Activated naive CD8-positive, alpha-beta T cell (primary cell): ENCODE data around the gene NUTM2A.
"Not testable (repeated sequence)": the region's sequence is repeated elsewhere in the genome, so short reads cannot be mapped to it uniquely, and the experiment has no call there.

ENCODE experiments used
- H3K27ac Mint-ChIP-seq: one replicate; pipeline ENCODE4 v1.8.0; 2021; ENCODE audit warnings: mixed read lengths
- H3K27me3 Mint-ChIP-seq: one replicate; pipeline ENCODE4 v1.8.0; 2021; ENCODE audit warnings: mixed read lengths
- H3K36me3 Mint-ChIP-seq: one replicate; pipeline ENCODE4 v1.8.0; 2021; ENCODE audit warnings: mixed read lengths
- H3K4me1 Mint-ChIP-seq: one replicate; pipeline ENCODE4 v1.8.0; 2021; ENCODE audit warnings: low read depth, mixed read lengths
- H3K4me3 Mint-ChIP-seq: one replicate; pipeline ENCODE4 v1.8.0; 2021; ENCODE audit warnings: mild to moderate bottlenecking, mixed read lengths
- H3K9me3 Mint-ChIP-seq: one replicate; pipeline ENCODE4 v1.8.0; 2021; ENCODE audit warnings: low read depth, mixed read lengths

Gene NUTM2A

GRCh38 chr10:87225148-87225547 lies at the start of gene NUTM2A:
Gene NUTM2A (plus strand): TSS chr10:87225448. CDS start chr10:87225831, 383 bp downstream.
- H3K4me1 Mint-ChIP-seq, result not testable (repeated sequence)

GRCh38 chr10:87177587-87177986 lies 47.7 kb upstream of the NUTM2A start:
- H3K27ac Mint-ChIP-seq, H3K36me3 Mint-ChIP-seq, H3K27me3 Mint-ChIP-seq, H3K9me3 Mint-ChIP-seq, H3K4me1 Mint-ChIP-seq, H3K4me3 Mint-ChIP-seq: not testable (repeated sequence)

More at GRCh38 chr10:87225148-87225547, at the start of gene NUTM2A:
- H3K36me3 Mint-ChIP-seq, H3K4me3 Mint-ChIP-seq, H3K27ac Mint-ChIP-seq, H3K27me3 Mint-ChIP-seq, H3K9me3 Mint-ChIP-seq: not testable (repeated sequence)

- not testable (repeated sequence) for H3K9me3 Mint-ChIP-seq
These were observed 40.8 kb upstream of the NUTM2A start for GRCh38 chr10:87184421-87184820.

GRCh38 chr10:87186016-87186415 lies 39.2 kb upstream of the NUTM2A start:
- H3K9me3 Mint-ChIP-seq, H3K4me3 Mint-ChIP-seq, H3K4me1 Mint-ChIP-seq, H3K27me3 Mint-ChIP-seq, H3K27ac Mint-ChIP-seq: not testable (repeated sequence)
- H3K36me3 Mint-ChIP-seq, result peaks cover 33% of the 10 kb centered on the region

More at GRCh38 chr10:87184421-87184820, 40.8 kb upstream of the NUTM2A start:
- not testable (repeated sequence) for H3K27ac Mint-ChIP-seq, H3K27me3 Mint-ChIP-seq, H3K4me1 Mint-ChIP-seq, H3K4me3 Mint-ChIP-seq
- H3K36me3 Mint-ChIP-seq, result peaks cover 35% of the 10 kb centered on the region

- peaks cover 31% of the 10 kb centered on the region for H3K36me3 Mint-ChIP-seq
- H3K9me3 Mint-ChIP-seq, H3K27me3 Mint-ChIP-seq, H3K4me3 Mint-ChIP-seq, H3K27ac Mint-ChIP-seq, H3K4me1 Mint-ChIP-seq: not testable (repeated sequence)
These were observed 37.7 kb upstream of the NUTM2A start for GRCh38 chr10:87187573-87187972.

GRCh38 chr10:87191841-87192240 lies 33.4 kb upstream of the NUTM2A start:
- H3K27ac Mint-ChIP-seq, H3K4me3 Mint-ChIP-seq: not testable (repeated sequence)
- peaks cover 12% of the 10 kb centered on the region for H3K36me3 Mint-ChIP-seq

GRCh38 chr10:87200924-87201323 lies 24.3 kb upstream of the NUTM2A start:
- H3K27me3 Mint-ChIP-seq, H3K4me3 Mint-ChIP-seq, H3K9me3 Mint-ChIP-seq, H3K27ac Mint-ChIP-seq, H3K36me3 Mint-ChIP-seq: not testable (repeated sequence)
- H3K4me1 Mint-ChIP-seq, result peaks cover 17% of the 10 kb centered on the region

More at GRCh38 chr10:87191841-87192240, 33.4 kb upstream of the NUTM2A start:
- not testable (repeated sequence) for H3K27me3 Mint-ChIP-seq, H3K4me1 Mint-ChIP-seq, H3K9me3 Mint-ChIP-seq

- not testable (repeated sequence) for H3K36me3 Mint-ChIP-seq, H3K9me3 Mint-ChIP-seq, H3K27me3 Mint-ChIP-seq, H3K4me3 Mint-ChIP-seq, H3K27ac Mint-ChIP-seq
- peaks cover 17% of the 10 kb centered on the region for H3K4me1 Mint-ChIP-seq
These were observed 20.4 kb upstream of the NUTM2A start for GRCh38 chr10:87204801-87205200.

GRCh38 chr10:87206922-87207321 lies 18.3 kb upstream of the NUTM2A start:
- peaks cover 11% of the 10 kb centered on the region for H3K4me1 Mint-ChIP-seq
- H3K27me3 Mint-ChIP-seq, H3K36me3 Mint-ChIP-seq, H3K27ac Mint-ChIP-seq, H3K4me3 Mint-ChIP-seq, H3K9me3 Mint-ChIP-seq: not testable (repeated sequence)

GRCh38 chr10:87210309-87210708 lies 14.9 kb upstream of the NUTM2A start:
- not testable (repeated sequence) for H3K27me3 Mint-ChIP-seq, H3K9me3 Mint-ChIP-seq, H3K4me1 Mint-ChIP-seq, H3K4me3 Mint-ChIP-seq, H3K36me3 Mint-ChIP-seq, H3K27ac Mint-ChIP-seq

GRCh38 chr10:87211848-87212247 lies 13.4 kb upstream of the NUTM2A start:
- not testable (repeated sequence) for H3K4me3 Mint-ChIP-seq, H3K36me3 Mint-ChIP-seq, H3K9me3 Mint-ChIP-seq, H3K27me3 Mint-ChIP-seq, H3K27ac Mint-ChIP-seq, H3K4me1 Mint-ChIP-seq

GRCh38 chr10:87213150-87213765 lies 12.0 kb upstream of the NUTM2A start:
- H3K27ac Mint-ChIP-seq, H3K9me3 Mint-ChIP-seq, H3K4me1 Mint-ChIP-seq, H3K36me3 Mint-ChIP-seq, H3K27me3 Mint-ChIP-seq, H3K4me3 Mint-ChIP-seq: not testable (repeated sequence)

- not testable (repeated sequence) for H3K36me3 Mint-ChIP-seq, H3K4me1 Mint-ChIP-seq, H3K9me3 Mint-ChIP-seq, H3K4me3 Mint-ChIP-seq, H3K27ac Mint-ChIP-seq, H3K27me3 Mint-ChIP-seq
These were observed 11.4 kb upstream of the NUTM2A start for GRCh38 chr10:87213806-87214205.

GRCh38 chr10:87216120-87216519 lies 9.1 kb upstream of the NUTM2A start:
- not testable (repeated sequence) for H3K4me3 Mint-ChIP-seq, H3K27ac Mint-ChIP-seq, H3K27me3 Mint-ChIP-seq, H3K9me3 Mint-ChIP-seq, H3K36me3 Mint-ChIP-seq, H3K4me1 Mint-ChIP-seq

- H3K36me3 Mint-ChIP-seq, H3K4me3 Mint-ChIP-seq, H3K27me3 Mint-ChIP-seq, H3K4me1 Mint-ChIP-seq, H3K27ac Mint-ChIP-seq, H3K9me3 Mint-ChIP-seq: not testable (repeated sequence)
These were observed 5.9 kb upstream of the NUTM2A start for GRCh38 chr10:87219370-87219769.

GRCh38 chr10:87222789-87223188 lies 2.5 kb upstream of the NUTM2A start:
- H3K36me3 Mint-ChIP-seq, H3K27me3 Mint-ChIP-seq, H3K27ac Mint-ChIP-seq, H3K9me3 Mint-ChIP-seq, H3K4me1 Mint-ChIP-seq, H3K4me3 Mint-ChIP-seq: not testable (repeated sequence)

GRCh38 chr10:87228247-87228646 lies 3.0 kb downstream of the NUTM2A start:
- not testable (repeated sequence) for H3K27me3 Mint-ChIP-seq, H3K9me3 Mint-ChIP-seq, H3K4me3 Mint-ChIP-seq, H3K27ac Mint-ChIP-seq, H3K36me3 Mint-ChIP-seq, H3K4me1 Mint-ChIP-seq
